GM21367 (cell line): Measurements from ENCODE around the gene TRPV6.

Source experiments
- ATAC-seq: cut with Tn5 transposase; IDR thresholded peaks from one replicate; pipeline ENCODE4 v1.9.1; 2021; ENCODE audit not compliant: unreplicated experiment

Gene TRPV6

DNA sequence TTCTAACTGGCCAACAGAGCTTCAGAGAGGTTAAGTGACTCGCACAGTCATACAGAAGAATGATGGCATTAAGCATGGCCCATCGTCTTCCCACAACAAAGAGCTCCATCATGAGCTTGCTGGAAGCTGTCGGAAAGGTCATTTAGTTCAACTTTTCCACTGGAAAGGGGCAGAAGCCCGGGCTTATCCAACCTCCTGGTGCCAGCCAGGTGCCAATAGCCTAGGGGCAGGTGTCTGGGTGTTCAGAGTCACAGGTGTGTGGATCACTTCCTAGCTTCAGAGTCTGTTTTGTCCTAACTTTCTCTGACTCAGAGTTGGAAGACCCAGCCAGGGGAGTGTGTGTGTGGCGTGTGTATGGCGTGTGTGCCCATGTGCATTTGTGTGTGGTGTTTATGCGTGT lies 1.3 kb upstream of the TRPV6 start:
- ATAC-seq: no peak

DNA sequence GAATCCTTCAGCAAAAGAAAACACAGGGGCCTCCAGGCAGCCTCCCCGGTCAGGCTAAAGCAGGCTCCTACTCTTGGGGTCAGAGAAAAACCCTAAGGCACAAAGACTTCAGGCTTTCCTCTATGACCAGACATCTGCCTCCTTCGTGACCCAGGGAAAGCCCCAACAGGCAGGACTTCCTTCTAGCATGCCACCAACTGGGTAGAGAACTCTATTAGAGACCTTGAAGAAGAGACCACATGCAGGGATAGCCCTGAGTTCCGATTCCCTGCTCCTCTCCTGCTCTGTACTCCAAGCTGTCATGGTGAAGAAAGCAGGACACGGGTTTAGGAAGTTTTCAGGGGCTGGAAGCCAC lies 1.3 kb downstream of the TRPV6 start:
- no peak for ATAC-seq

GRCh38 chr7:142883571-142884285 lies 1.8 kb downstream of the TRPV6 start:
- ATAC-seq: no peak

- no peak for ATAC-seq
These were observed 2.4 kb downstream of the TRPV6 start for GRCh38 chr7:142883145-142883544.

DNA sequence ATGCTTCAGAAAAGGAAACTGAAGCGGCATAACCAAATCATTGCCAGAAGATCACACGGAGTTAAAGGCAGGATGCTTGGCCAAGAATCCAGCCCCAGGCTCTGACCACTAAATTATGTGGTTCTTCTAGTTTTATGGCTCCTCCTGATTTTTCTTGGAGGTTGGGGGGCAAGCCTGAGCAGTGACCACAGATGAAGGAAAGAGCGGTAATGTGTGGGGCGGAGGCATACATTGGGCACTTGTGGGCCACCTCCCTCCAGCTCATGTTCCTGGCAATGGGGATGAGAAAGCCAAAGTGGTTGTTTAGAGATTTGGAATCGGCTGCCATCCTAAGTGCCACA lies 3.2 kb downstream of the TRPV6 start:
- ATAC-seq: no peak

DNA sequence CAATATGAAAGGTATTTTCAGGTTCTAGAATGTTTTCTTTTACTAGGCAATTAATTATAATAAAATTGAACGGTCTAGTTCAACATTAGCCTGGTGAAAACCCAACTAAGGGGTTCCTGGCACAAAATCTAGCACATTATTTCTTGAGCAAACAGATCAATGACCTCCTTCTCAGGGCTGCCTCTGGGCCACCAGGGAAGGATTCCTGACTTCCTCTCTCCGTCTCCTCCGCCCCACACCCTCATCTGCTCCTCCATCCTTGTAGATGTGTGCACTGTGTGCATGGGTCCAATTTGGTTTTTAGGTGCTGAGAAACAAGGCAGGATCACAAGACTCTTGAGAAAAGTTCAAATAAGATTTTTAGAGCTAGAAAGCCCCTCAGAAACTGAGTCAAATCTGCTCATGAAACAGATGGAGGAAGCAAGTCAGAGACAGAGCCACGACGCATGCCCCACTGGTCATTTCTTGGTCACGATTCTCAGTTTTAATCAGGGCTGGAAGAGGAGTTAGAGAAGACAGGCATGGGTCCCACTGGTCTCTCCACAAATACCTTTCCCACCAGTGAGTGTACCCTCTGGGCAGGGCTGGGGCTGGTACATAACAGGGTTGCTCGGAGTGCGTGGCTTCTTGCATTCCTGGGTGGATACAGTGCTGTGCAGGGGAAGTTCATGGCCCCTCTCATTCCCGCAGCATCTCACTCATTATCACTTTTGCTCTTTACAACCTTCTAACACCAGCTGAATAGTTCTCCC lies 3.8 kb downstream of the TRPV6 start:
- ATAC-seq: no peak

DNA sequence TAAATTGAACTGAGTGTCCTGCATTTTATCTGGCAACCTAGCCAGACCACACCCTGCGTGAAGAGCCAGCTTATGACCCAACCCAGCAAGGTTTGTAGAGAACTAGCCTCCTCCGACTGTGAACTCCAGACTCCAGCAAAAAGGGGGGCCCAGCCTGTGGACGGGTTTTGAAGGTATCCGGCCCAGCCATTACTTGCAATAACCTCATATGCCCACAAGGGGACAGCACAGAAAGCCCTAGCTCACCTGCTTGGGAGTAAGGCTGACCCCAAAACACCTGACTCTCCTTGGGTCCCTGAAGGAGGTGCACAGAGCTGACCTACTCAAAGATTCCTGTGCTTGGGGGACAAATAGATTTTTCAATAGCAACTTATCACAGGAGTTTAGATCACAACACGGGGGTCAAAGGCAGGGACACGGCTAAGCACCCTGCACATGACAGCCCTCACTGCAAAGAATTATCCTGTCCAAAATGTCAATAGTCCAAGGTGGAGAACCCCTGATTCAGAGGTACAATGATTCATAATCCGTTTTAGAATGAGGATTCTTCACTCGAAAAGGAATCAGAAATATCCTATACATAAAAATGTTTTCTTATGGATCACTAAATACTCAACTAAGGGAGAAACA lies 4.6 kb downstream of the TRPV6 start:
- peak; percentile 80 for ATAC-seq

GRCh38 chr7:142879060-142879459 lies 6.5 kb downstream of the TRPV6 start:
- no peak for ATAC-seq

GRCh38 chr7:142878315-142878714 lies 7.2 kb downstream of the TRPV6 start:
- ATAC-seq: no peak

DNA sequence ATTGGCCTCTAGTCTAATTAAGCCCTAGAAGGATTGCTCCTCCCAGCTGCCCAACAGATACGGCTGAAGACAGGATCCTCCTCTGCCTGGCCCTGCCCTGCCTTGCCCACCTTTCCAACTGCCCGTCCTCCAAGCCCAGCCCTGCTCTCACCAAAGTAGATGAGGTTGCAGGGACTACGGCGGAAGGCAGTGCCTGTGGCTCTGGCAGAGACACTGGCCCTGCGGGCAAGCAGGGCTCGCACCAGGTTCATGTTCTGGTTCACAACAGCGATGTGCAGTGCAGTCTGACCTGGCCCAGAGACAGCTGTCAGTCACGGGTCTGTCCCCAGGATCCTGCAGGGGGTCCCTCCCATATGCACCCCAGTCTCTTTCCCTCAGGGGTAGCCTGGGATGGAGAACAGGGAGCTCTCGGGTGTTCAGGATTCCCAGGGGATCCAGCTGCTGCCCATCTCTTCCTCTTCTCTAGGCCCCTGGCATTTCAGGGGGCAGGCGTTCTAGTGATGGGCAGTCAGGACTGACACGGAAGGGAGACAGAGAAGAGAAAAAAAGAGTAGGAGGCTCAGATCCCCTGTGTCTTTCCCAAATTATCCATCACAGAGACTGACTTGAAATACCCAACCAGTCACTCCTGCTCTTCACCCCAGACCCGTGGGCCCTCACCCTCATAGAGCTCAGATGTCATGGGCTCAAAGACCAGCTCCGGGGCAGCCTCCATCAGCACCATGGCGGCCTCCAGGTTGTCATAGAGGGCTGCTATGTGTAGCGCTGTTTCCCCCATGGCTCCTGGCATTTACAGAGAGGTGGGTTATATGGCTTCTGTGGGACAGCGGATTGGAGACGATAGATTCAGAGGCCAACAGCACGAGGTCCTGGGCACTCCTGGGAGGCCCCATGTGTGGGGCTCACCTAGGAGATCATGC lies 8.3 kb downstream of the TRPV6 start:
- no peak for ATAC-seq

DNA sequence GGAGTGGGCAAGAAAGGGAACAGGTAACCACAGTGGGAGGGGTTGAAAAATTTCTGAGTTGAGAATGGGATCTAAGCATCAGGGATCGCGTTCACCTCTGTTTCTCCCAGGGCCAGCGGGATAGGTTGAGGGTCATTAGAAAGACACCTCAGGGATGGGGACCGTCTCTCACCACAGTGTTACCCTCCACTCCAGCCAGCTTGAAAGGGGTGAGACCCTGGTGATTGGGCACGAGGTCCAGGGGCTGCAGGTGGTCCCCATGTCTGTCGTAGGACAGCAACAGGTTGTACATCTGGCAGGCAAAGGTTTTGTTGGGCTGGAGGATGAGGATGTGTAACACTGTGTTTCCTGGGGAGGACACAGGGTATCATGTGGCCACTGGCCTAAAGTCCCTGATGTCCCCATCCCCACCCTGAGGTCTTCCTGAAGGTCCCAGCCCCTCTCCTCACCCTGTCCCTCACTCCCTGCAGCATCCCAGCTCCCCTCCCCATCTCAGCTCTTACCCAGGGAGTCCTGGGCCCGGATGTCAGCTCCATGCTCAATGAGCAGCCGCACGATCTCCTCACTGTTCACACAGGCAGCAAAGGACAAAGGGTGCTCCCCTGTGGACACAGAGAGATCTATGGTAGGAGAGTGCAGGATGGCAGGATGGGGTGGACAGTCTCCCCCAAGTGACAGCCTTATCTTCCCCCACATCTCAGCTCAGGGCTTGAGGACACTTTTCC lies 9.1 kb downstream of the TRPV6 start:
- ATAC-seq: no peak

DNA sequence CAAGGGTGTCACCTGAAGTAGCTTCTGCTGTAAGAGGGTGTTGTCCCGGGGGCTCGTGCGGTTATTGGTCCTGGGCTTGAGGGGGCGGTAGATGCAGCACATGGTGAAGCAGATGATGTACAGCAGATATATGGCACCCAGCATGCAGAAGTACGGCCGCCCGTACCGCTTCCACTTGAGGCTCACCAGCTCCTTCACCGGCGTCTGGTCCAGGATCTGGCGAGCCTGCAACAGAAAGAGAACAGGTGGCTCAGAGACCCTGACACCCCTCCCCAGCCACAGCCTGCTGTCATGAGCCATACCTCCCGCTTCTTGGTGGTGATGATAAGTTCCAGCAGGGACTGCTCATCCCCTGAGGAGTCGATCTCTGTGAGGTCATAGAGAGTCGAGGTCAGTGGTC lies 10.1 kb downstream of the TRPV6 start:
- no peak for ATAC-seq

GRCh38 chr7:142874837-142875236 lies 10.7 kb downstream of the TRPV6 start:
- no peak for ATAC-seq

DNA sequence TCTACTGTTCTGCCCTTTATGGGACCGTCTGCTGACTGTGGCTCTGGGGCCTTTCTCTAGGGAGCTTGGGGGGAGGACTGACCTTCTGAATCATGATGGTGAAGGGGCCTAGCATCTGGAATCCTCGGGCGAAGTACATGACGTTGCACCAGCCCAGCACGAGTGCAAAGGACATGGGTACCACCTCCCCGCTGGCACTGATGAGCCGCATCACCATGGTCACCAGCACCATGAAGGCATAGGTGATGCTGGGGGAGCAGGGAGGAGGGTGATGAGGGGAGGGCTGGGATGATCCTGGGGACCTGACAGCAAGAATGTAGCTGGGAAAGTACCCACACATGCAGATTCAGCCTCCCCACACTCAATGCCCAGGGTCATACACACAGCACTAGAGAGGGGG lies 11.1 kb downstream of the TRPV6 start:
- no peak for ATAC-seq

DNA sequence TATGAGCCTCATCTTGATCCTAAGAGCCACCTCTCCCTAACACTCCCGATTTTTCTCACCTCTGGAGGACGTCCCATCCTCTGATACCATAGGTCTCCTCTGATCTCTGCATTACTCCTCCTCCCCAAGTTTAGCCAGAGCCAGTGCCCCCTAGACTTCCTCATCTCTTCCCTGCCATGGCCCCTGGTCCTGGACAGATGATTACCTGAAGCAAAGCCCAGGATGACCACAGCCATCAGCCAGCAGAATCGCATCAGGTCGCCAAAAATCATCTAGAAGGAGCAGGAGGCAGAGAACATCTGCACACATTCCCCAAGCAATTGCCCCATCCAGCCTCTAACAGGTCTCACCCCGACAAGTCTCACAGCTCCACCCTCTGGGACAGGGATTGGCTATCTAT lies 11.7 kb downstream of the TRPV6 start:
- ATAC-seq: no peak

- ATAC-seq: peak; percentile 84
These were observed 12.2 kb downstream of the TRPV6 start for GRCh38 chr7:142873281-142873784.

DNA sequence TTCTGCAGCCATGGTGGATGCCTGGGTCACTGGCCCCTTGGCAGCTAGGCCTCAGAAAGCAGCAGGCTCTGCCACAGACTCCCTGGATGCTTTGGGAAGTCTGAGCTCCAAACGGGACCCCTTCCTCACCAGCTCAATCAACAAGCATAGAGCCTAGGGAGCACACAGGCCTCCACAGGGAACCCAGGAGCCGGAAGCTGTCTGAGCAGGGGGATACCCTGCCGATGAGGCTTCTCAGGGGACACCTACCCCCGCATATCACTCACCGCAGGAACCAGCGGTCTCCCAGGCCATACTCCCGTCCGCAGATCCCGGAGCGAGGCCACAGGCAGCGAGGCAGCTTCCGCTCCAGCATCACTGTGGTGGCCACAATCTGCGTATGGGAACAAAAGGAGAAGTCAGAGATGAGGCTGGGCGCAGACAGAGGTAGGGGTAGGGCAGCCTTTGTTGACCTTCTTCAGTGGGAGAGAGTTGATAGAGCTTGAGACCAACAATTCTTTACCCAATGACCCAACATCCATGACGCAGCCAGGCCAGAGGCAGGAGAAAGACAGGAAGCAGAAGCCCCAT lies 13.4 kb downstream of the TRPV6 start:
- no peak for ATAC-seq

DNA sequence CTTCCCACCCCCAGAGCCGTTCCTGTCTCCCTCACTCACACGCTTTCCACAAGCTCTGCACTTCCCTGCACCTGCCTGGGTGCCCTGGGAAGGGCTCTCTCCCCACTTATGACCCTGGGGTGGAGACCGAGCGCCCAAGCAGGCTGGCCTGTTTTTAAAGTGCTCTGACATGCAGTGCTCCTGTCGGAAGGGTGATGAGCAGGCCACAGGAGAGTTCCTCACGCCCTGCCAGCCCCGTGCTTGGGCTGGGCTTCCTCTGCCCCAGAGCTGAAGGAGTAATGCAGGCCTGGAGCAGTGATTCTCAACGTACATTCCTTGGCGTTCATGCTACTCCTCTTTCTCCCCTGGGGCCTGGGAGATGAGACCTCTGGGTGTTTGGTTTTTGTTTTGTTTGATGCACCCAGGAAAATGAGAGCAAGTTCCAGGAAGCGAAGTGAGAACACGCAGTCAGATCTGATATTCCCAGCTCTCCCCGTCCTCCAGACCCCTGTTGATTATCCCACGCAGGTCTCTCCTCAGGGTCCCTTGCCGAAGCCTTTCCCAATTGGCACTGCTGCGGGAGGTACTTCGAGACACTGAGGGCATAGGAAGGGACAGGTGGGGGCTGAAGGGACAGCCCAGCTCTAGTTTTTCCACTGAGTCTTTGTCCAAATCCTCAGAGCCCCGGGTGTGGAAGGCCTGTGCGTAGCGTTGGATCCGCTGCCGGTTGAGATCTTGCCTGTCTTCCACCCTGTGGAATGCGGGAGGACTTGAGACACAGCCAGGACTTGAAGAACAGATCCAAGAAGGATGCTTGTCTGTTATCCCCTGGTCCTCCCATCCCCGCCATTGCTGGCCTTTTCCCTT lies 14.1 kb downstream of the TRPV6 start:
- ATAC-seq: no peak

- no peak for ATAC-seq
These were observed 14.8 kb downstream of the TRPV6 start for GRCh38 chr7:142870566-142871259.
